Endothelial cell of umbilical vein (primary cell): ENCODE data around the gene DZIP1.

Experiments
- CTCF ChIP-seq, 2 donors: IDR thresholded peaks; 1 replicate in 1 of 2; 2 replicates in 1 of 2; pipeline ENCODE4 v1.5.1; 2011; ENCODE audit warnings: low read length in 2 of 2, mild to moderate bottlenecking in 2 of 2, moderate library complexity in 2 of 2, control low read depth in 1 of 2, inconsistent platforms in 1 of 2, low read depth in 1 of 2; ENCODE audit not compliant: insufficient read depth in 1 of 2; ENCODE audit errors: extremely low read depth in 1 of 2
- EZH2 ChIP-seq: IDR thresholded peaks from 2 replicates; pipeline ENCODE4 v1.6.1; 2012; ENCODE audit warnings: borderline replicate concordance, low read depth, mild to moderate bottlenecking, moderate library complexity, low read length, inconsistent platforms; ENCODE audit not compliant: severe bottlenecking
- FOS ChIP-seq: IDR thresholded peaks from 2 replicates; pipeline ENCODE4 v1.6.1; 2011; ENCODE audit warnings: mild to moderate bottlenecking, low read length, moderate library complexity, borderline replicate concordance; ENCODE audit not compliant: insufficient read depth
- JUN ChIP-seq: IDR thresholded peaks from 2 replicates; pipeline ENCODE4 v1.6.1; 2011; ENCODE audit warnings: borderline replicate concordance, low read depth; ENCODE audit not compliant: insufficient read length, insufficient read depth
- MAX ChIP-seq: IDR thresholded peaks from 2 replicates; pipeline ENCODE4 v1.6.1; 2011; ENCODE audit not compliant: insufficient read depth, insufficient read length
- MYC ChIP-seq: IDR thresholded peaks from one replicate; pipeline ENCODE4 v1.6.1; 2011; ENCODE audit warnings: mild to moderate bottlenecking, low read depth, low read length
- POLR2A ChIP-seq: IDR thresholded peaks from 2 replicates; pipeline ENCODE4 v1.6.1; 2012; ENCODE audit warnings: low read depth, mild to moderate bottlenecking, control low read depth, low read length
- POLR2AphosphoS5 ChIP-seq: IDR thresholded peaks from 2 replicates; pipeline ENCODE4 v1.6.1; 2012; ENCODE audit warnings: low read depth, mild to moderate bottlenecking, control low read depth, low read length, moderate library complexity; ENCODE audit not compliant: insufficient read depth

DNA sequence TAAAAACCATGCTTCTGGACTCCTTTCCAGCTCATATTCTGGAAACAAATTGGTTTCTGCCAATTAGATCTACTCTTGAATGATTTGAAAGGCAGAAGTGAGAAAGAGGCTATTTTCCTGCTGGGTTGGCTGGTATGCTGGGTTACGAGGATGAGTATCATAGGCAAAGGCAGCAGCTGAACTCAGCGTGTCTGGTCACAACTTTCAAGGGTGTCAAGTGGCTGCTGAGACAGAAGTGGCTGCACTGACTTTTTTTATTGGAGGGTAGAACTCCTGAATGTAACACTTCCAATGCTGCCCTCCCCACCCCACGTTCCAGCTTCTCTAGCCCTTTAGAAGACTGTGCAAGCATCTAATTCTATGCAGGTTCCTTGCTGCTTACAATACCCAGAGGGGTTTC, 8.3 kb upstream of the DZIP1 start:
- TF ChIP-seq POLR2A (no peak), CTCF (IDR thresholded peaks at IDR 0.05; ENCODE audit: extremely low read depth in 1 of 2, insufficient read depth in 1 of 2, low read depth in 1 of 2, low read length in 2 of 2) (no peak), MAX (no peak), EZH2 (no peak), MYC (no peak), JUN (no peak), POLR2AphosphoS5 (no peak), FOS (no peak)
